T-helper 1 cell (primary cell): ENCODE results near the gene MCCD1.
A peak's percentile ranks its signal among the peaks of the same experiment; 100 is the strongest.

ENCODE experiments used
- DNase-seq, 5 donors: peaks; one replicate each; pipeline ENCODE4 v3.0.0-alpha.2; 2012 to 2020

Gene MCCD1

GRCh38 chr6:31544676-31545075 is 15.9 kb downstream of the MCCD1 start:
- no peak for DNase-seq

- DNase-seq: no peak
Measured at GRCh38 chr6:31545291-31545690, 16.5 kb downstream of the MCCD1 start.

- DNase-seq: peak; percentile 57 to 90 (median 73)
Measured at GRCh38 chr6:31546339-31546957, 17.7 kb downstream of the MCCD1 start, which contains the start of gene ATP6V1G2. Gene ATP6V1G2, minus strand, starts transcription at chr6:31546608. Its CDS starts 49 bp downstream, at chr6:31546559.

GRCh38 chr6:31546958-31547726 is 18.4 kb downstream of the MCCD1 start, which contains the start of gene NFKBIL1:
Gene NFKBIL1, plus strand, starts transcription at chr6:31547608. Its CDS starts 87 bp downstream, at chr6:31547695.
- DNase-seq: peak; percentile 75 to 96 (median 83)

- no peak for DNase-seq
Measured at GRCh38 chr6:31547727-31548543, 19.2 kb downstream of the MCCD1 start.

- no peak for DNase-seq
Measured at GRCh38 chr6:31548544-31548873, 19.7 kb downstream of the MCCD1 start.

- peak; percentile 37 to 73 (median 48) for DNase-seq
Measured at GRCh38 chr6:31551371-31551770, 22.6 kb downstream of the MCCD1 start.

GRCh38 chr6:31556307-31556706 is 27.5 kb downstream of the MCCD1 start:
- no peak for DNase-seq

GRCh38 chr6:31557443-31558317 is 28.9 kb downstream of the MCCD1 start:
- no peak for DNase-seq

- DNase-seq: no peak
Measured at GRCh38 chr6:31558318-31558625, 29.5 kb downstream of the MCCD1 start.

GRCh38 chr6:31558631-31559500 is 30.1 kb downstream of the MCCD1 start:
- peak; percentile 38 to 77 (median 54) for DNase-seq

- no peak for DNase-seq
Measured at GRCh38 chr6:31559606-31559957, 30.8 kb downstream of the MCCD1 start.

GRCh38 chr6:31559958-31560696 is 31.4 kb downstream of the MCCD1 start:
- peak in 1 of 5 donors; percentile 86 for DNase-seq

GRCh38 chr6:31560697-31561058 is 31.9 kb downstream of the MCCD1 start:
- no peak for DNase-seq

GRCh38 chr6:31567531-31568370 is 39.0 kb downstream of the MCCD1 start:
- peak in 1 of 5 donors; percentile 61 for DNase-seq

GRCh38 chr6:31568537-31568961 is 39.8 kb downstream of the MCCD1 start:
- peak; percentile 54 to 90 (median 71) for DNase-seq

GRCh38 chr6:31569861-31570536 is 41.2 kb downstream of the MCCD1 start:
- no peak for DNase-seq

GRCh38 chr6:31572041-31572911 is 43.5 kb downstream of the MCCD1 start, which contains the start of gene LTA:
Gene LTA, plus strand, starts transcription at chr6:31572289. Its CDS starts 454 bp downstream, at chr6:31572743.
- DNase-seq: peak; percentile 61 to 84 (median 71)
